NCI-H1694 (cell line): ENCODE results near the gene KCNN3.

Experiments used
- DNase-seq: peaks from one replicate; lab custom pipeline; 2025; lab: John Stamatoyannopoulos, UW

KCNN3 gene

GRCh38 chr1:154791292-154792166 is 78.6 kb downstream of the KCNN3 start:
- DNase-seq = peak; percentile 27

- DNase-seq = no peak
Measured at GRCh38 chr1:154788886-154789285, 81.2 kb downstream of the KCNN3 start.

- no peak for DNase-seq
Measured at GRCh38 chr1:154788110-154788870, 81.8 kb downstream of the KCNN3 start.

DNA sequence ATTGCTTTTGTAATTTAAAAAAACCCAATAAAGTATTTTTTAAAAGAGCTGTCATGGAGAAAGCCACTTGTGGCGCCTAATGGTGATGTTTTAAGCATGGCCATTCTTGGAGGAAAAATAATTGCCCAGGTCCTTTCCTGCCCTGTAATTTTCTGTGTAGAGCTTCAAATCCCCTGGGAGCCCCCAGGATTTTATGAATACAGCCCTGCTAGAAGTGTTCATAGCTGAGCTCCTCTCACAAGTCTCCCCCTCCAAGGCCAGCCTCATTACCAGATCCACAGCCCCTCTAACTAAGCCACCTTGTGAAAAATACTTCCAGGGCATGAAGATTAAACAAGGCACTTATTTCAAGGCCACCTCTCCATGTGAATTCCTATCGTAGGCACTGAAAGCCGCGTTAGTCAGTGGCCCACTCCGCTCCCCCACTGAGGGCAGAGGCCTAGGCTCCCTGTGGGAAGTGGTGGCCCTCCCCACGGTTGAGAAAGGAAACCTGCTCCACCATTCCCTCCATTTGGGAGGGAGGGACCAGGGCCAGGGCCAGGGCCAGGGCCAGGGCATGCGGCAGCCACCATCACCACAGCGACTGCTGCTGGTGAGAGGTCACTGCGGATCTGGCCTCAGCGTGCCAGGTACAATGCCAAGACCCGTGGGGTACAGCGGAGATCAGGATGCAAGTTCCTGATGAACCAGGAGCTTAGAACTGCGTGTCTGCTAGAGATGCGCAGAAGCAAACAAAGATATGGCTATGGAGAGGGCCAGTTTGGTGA is 83.1 kb downstream of the KCNN3 start:
- DNase-seq = no peak

DNA sequence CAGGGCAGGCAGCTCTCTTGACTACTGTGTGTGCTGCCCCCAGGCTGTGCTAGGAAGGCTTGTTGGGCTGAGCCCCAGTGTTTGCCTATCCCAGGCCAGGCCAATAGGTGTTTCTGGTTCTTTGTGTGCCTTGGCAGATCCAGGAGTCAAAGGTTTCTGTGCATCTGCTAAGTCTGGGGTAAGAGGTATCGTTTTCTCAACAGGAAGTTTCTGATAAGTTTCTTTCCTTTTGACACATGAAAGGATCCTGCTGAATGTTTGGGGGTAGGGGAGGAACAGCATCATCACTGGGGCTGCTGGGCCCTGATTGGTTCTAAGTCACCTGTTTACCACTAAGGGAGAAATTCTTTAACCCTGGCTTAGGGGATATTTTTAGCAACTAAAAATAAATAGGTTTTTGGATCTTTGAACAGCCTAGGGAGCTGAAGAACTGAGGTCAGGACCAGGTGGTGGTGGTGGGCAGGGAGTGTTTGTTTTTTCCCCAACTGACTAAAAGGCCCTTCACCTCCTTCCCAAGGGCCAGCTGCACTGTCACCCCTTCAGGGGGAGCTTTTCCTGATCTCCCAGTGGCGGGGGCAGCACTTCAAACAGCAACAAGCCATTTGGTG is 85.1 kb downstream of the KCNN3 start:
- DNase-seq = no peak

- no peak for DNase-seq
Measured at GRCh38 chr1:154784416-154784815, 85.7 kb downstream of the KCNN3 start.

DNA sequence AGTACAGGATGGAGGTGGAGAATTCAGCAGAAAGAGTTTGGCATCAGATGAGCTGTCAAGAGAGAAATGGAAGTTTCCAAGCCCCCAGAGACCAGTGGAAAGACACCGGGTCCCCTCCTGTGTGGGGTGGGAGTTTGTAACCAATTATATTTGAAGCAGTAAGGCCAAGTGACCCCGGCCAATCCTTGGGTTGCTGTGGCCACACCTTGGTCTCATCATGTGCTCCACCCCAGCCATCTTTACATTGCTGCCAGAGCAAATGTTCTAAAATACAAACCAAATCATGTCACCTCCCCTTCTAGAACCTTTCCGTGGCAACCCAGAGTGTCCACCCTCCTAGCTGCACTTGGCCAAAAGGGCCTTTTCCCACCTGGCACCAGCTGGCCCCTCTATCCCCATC is 86.1 kb downstream of the KCNN3 start:
- no peak for DNase-seq

DNA sequence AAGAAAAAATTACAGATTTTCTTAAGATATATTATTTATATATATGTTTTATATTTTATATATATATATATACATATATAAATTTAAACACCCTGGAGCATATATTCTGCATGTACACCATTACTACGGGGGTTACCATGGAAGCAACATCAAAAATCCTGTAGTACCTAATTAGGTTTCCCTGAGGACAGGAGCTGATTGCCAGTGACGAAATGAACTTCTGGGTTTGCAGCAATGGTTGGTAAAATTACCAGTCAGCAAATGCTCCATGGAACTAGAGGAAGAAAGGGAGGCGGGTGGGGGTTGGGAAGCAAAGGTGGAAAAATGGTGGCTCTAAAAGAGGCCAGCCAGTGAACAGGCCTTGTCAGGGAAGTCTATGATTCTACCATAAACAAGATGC is 89.5 kb downstream of the KCNN3 start:
- DNase-seq = no peak

- DNase-seq = no peak
Measured at GRCh38 chr1:154779551-154780189, 90.4 kb downstream of the KCNN3 start.

- DNase-seq = no peak
Measured at GRCh38 chr1:154778944-154779343, 91.1 kb downstream of the KCNN3 start.

DNA sequence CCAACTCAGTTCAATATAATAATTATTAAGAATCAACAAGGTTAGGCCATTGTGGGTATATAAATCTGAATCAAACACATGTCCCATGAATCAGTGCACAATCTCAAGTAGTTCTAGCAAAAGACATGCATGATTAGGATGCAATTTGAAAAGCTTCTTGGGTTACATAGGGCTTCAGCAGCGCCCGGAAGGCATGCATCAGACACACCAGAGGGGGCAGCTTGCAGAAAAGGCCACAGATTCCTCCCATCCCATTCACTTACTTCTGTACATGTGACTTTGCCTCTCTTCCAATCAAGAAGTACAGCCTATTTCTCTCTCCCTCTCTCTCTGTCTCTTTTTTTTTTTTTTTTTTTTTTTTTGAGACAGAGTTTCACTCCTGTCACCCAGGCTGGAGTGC is 91.8 kb downstream of the KCNN3 start:
- no peak for DNase-seq

- no peak for DNase-seq
Measured at GRCh38 chr1:154777781-154778180, 92.3 kb downstream of the KCNN3 start.

DNA sequence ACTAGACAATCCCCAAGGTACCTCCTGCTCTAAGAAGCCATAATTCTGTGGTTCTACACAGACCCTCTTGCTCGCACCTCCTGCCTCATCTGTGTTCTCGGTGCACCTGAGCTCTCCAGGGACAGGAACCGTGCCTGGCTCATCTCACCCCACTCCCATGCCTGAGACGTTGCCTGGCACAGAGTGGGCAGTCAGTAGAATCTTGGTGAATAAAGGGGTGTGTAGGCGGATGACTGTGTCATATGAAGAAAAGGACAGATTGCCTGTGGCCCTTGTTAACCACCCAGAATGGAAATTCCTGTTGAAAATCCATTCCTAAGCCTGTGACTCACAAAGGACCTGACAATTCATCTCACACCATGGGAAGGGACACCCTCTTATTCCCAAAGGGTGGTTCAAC is 92.9 kb downstream of the KCNN3 start:
- DNase-seq = no peak

DNA sequence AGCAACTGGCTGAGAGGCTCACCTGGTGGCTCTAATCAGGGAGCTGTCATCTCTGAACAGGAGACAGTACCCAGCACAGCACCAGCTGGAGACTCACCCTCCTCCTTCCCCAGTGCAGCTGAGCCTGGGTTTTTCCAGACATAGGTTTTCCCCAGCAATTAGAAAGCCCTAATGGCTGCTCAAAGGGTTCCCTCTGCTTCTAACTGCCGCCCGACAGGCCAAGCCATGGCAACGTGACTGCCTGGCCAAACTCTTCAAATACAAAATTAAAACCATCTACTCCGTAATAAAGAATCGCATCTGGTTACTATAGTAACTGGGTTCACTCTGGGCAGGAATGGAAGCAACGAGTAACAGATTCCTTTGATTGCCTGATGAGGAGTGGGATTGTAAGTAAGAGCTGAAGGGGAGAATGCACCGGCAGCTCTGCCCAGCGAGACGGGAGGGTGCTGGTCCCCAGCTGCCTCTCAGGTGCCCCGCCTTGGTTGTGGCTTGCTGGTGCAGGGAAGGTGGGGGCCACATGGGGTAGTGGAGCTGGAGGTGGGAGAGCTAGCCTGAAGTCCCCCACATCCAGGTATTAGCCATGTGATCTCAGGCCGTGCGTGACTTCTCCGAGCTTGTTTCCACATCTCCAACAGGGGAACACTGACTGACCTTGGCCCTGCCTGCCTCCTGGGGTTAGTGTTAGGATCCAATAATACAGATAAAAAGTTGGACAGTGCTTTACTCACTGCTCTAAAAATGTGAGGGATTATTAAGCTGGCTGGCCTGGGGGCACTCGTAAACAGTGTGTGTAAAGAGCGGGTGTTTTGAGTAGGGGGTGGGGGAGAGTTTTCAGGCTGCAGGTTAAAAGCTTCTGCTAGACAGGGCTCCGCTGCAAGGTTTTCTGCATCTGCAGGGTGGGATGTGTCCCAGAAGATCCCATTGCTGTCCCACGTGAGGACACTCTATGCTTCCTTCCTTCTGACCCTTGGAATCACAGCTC is 94.2 kb downstream of the KCNN3 start:
- DNase-seq = no peak

- no peak for DNase-seq
Measured at GRCh38 chr1:154774175-154774855, 95.8 kb downstream of the KCNN3 start.

GRCh38 chr1:154773551-154773950 is 96.5 kb downstream of the KCNN3 start:
- no peak for DNase-seq

GRCh38 chr1:154772606-154773506 is 97.2 kb downstream of the KCNN3 start:
- DNase-seq = no peak

GRCh38 chr1:154772056-154772455 is 98.0 kb downstream of the KCNN3 start:
- DNase-seq = no peak
